SK-N-MC (cell line): ENCODE results near the gene TMEM161B.
"Not testable (repeated sequence)": the region's sequence is repeated elsewhere in the genome, so short reads cannot be mapped to it uniquely, and the experiment has no call there.

Experiments used
- DNase-seq: peaks from one replicate; pipeline ENCODE4 v3.0.0-alpha.2; 2011; ENCODE audit warnings: low read depth, low spot score
- H3K27ac ChIP-seq: fragments of 200-600 bp; sonication (generic); 2 replicates; pipeline ENCODE4 v1.5.1; 2016; ENCODE audit warnings: mixed run types
- H3K36me3 ChIP-seq: fragments of 200-600 bp; sonication (generic); 2 replicates; pipeline ENCODE4 v1.6.1; 2017; ENCODE audit warnings: antibody characterized with exemption, low read length, mixed read lengths; ENCODE audit not compliant: insufficient read depth
- H3K4me3 ChIP-seq: fragments of 200-600 bp; sonication (generic); 2 replicates; pipeline ENCODE4 v1.5.1; 2016
- H3K9ac ChIP-seq: fragments of 200-600 bp; sonication (generic); 2 replicates; pipeline ENCODE4 v1.8.0; 2017; ENCODE audit warnings: mixed run types, mixed read lengths; ENCODE audit not compliant: insufficient read length
- H3K9me3 ChIP-seq: fragments of 200-600 bp; sonication (generic); 2 replicates; pipeline ENCODE4 v1.6.1; 2017; ENCODE audit warnings: low read depth, mild to moderate bottlenecking, antibody characterized with exemption, low read length, moderate library complexity, mixed read lengths
- EZH2 ChIP-seq: fragments of 200-600 bp; sonication (generic); IDR thresholded peaks from one replicate; pipeline ENCODE4 v1.6.1; 2017; ENCODE audit warnings: antibody characterized with exemption
- FOXP2 ChIP-seq: optimal IDR thresholded peaks from 2 replicates; pipeline ENCODE3; 2011; ENCODE audit warnings: mild to moderate bottlenecking, moderate library complexity; ENCODE audit not compliant: insufficient read depth; ENCODE audit errors: extremely low read length, control extremely low read depth
- POLR2AphosphoS5 ChIP-seq: IDR thresholded peaks from 2 replicates; pipeline ENCODE4 v1.6.1; 2012; ENCODE audit warnings: mild to moderate bottlenecking, low read depth, low read length, borderline replicate concordance

The TMEM161B gene

GRCh38 chr5:88245241-88245892, 23.3 kb downstream of the TMEM161B start:
- no peak overlapping the region for H3K4me3 ChIP-seq
- H3K27ac ChIP-seq = no peak overlapping the region
- TF ChIP-seq POLR2AphosphoS5 (no peak), FOXP2 (no peak), EZH2 (no peak)
- no peak overlapping the region for H3K9ac ChIP-seq
- H3K9me3 ChIP-seq = no peaks in the 10 kb centered on the region
- DNase-seq = no peak
- H3K36me3 ChIP-seq = peaks cover 10% of the 10 kb centered on the region

DNA sequence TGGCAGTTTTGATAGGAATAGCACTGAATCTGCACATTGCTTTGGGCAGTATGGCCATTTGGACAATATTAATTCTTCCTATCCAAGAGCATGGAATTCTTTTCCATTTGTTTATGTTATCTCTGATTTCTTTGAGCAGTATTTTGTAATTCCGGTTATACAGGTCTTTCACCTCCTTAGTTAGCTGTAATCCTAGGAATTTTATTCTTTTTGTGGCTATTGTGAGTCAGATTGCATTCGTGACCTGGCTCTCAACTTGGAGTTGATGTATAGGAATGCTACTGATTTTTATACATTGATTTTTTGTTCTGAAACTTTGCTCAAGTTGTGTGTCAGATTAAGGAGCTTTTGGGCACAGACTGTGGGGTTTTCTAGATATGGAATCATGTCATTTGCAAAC, 24.0 kb downstream of the TMEM161B start:
- H3K27ac ChIP-seq = no peak overlapping the region
- no peak for DNase-seq
- H3K9ac ChIP-seq = no peak overlapping the region
- H3K4me3 ChIP-seq = no peak overlapping the region
- TF ChIP-seq POLR2AphosphoS5 (no peak), FOXP2 (no peak), EZH2 (no peak)
- no peaks in the 10 kb centered on the region for H3K9me3 ChIP-seq
- H3K36me3 ChIP-seq = peaks cover 12% of the 10 kb centered on the region

- H3K27ac ChIP-seq, H3K4me3 ChIP-seq, H3K9me3 ChIP-seq, H3K36me3 ChIP-seq, H3K9ac ChIP-seq, DNase-seq: not testable (repeated sequence)
Measured at GRCh38 chr5:88243493-88243892, 25.2 kb downstream of the TMEM161B start.

DNA sequence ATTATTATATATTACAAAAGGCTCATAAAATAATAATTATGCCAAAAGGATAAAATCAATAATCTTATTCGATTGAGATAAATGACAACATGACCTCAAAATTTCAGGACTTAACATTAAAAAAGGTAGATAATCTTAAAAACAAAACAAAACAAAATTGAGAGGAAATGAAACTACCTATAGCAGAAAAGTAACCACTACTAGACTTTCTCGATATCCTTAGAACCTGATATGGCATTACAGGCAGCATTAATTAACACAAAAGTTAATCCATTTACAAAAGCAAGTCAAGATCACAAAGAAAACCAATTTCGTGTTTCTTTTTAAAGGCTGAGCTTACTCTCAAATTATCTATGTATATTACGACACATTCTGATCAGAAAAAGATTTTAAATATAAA, 29.9 kb downstream of the TMEM161B start:
- no peak overlapping the region for H3K4me3 ChIP-seq
- TF ChIP-seq FOXP2 (no peak), POLR2AphosphoS5 (no peak), EZH2 (no peak)
- no peak for DNase-seq
- no peak overlapping the region for H3K27ac ChIP-seq
- no peak overlapping the region for H3K9ac ChIP-seq
- H3K9me3 ChIP-seq = no peaks in the 10 kb centered on the region
- H3K36me3 ChIP-seq = peaks cover 11% of the 10 kb centered on the region

- TF ChIP-seq FOXP2 (no peak), EZH2 (no peak), POLR2AphosphoS5 (no peak)
- Histone ChIP-seq H3K27ac (no peak overlapping the region), H3K9ac (no peak overlapping the region), H3K9me3 (no peaks in the 10 kb centered on the region), H3K36me3 (peaks cover 19% of the 10 kb centered on the region), H3K4me3 (no peak overlapping the region)
- DNase-seq = no peak
Measured at GRCh38 chr5:88236866-88237642, 31.6 kb downstream of the TMEM161B start.

GRCh38 chr5:88235828-88236227, 32.8 kb downstream of the TMEM161B start:
- DNase-seq = no peak
- Histone ChIP-seq H3K4me3 (no peak overlapping the region), H3K27ac (no peak overlapping the region), H3K36me3 (peaks cover 27% of the 10 kb centered on the region), H3K9me3 (no peaks in the 10 kb centered on the region), H3K9ac (no peak overlapping the region)
- TF ChIP-seq EZH2 = no peak

DNA sequence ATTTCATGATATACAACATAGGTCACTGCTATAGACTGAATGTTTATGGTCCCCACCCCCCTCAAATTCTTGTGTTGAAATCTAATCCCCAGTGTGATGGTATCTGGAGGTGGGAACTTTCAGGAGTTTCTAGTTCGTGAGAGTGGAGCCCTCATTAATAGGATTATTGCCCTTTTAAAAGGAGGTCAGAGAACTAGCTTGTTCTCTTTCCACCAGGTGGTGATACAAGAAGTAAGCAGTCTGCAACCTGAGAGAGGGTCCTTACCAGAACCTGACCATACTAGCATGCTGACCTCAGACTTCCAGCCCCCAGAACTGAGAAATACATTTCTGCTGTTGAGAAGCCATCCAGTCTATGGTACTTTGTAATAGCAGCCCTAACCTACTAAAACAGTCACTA, 33.3 kb downstream of the TMEM161B start:
- peaks cover 26% of the 10 kb centered on the region for H3K36me3 ChIP-seq
- no peak overlapping the region for H3K27ac ChIP-seq
- H3K9me3 ChIP-seq = no peaks in the 10 kb centered on the region
- H3K4me3 ChIP-seq = no peak overlapping the region
- H3K9ac ChIP-seq = no peak overlapping the region
- TF ChIP-seq FOXP2 (no peak), EZH2 (no peak), POLR2AphosphoS5 (no peak)
- DNase-seq = no peak

DNA sequence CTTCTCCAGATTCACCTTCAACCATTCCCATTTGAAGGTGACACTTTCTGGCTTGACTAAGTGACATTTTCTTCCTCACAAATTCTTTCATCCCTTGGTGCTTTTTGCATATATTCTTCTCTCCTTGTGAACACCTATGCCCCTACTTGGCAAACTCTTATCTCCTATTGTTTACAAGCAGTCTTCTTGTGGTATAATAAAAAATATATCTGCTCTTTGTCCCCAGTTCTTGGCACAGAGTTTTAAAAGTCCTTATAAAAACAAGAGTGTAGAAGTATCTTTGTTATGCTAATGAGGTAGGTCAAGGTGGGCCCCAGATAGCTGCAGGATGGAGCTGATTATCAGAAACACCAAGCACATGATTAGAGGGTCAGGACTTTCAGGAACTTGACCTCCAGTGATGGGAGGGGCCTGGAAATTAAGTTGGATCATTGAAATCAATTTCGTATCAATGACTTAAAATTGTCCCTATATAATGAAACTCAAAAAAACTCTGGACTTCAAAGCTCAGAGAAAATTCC, 38.0 kb downstream of the TMEM161B start:
- peaks cover 22% of the 10 kb centered on the region for H3K36me3 ChIP-seq
- H3K9me3 ChIP-seq = no peaks in the 10 kb centered on the region
- no peak for TF ChIP-seq POLR2AphosphoS5
- TF ChIP-seq FOXP2 = no peak
- no peak for TF ChIP-seq EZH2
- DNase-seq = no peak
- H3K27ac ChIP-seq = no peak overlapping the region
- no peak overlapping the region for H3K9ac ChIP-seq
- no peak overlapping the region for H3K4me3 ChIP-seq
